ENCODE measurements around the gene PPFIA4. TPM values are rescaled to one million over a fixed set of nuclear protein-coding genes. Genes with fewer than 3 reads are reported as not detected.

Gene PPFIA4
- total RNA-seq, 1 donor from 2014 or later: 0.29 TPM

- H3K4me1 Mint-ChIP-seq: no peaks in the 10 kb centered on the region
These were observed 18.4 kb downstream of the PPFIA4 start for GRCh38 chr1:203044546-203045250.

GRCh38 chr1:203045336-203045735, 19.0 kb downstream of the PPFIA4 start:
- Mint-ChIP-seq H3K4me3 (no peak overlapping the region), H3K27ac (no peak overlapping the region), H3K36me3 (ENCODE audit: low read depth) (no peaks in the 10 kb centered on the region), H3K4me1 (no peaks in the 10 kb centered on the region), H3K27me3 (peaks cover 7% of the 10 kb centered on the region), H3K9me3 (no peaks in the 10 kb centered on the region)
- ChIA-PET CTCF (no interaction called here), POLR2A (no interaction called here)
- TF ChIP-seq CTCF (IDR thresholded peaks at IDR 0.05): no peak
- no peak for ATAC-seq (ENCODE audit: low read depth)
- intact Hi-C loops (cut with micrococcal nuclease): no loop called here
- DNase-seq: no peak

More at GRCh38 chr1:203044546-203045250, 18.4 kb downstream of the PPFIA4 start:
- TF ChIP-seq CTCF (IDR thresholded peaks at IDR 0.05): no peak
- DNase-seq (no peak), ATAC-seq (ENCODE audit: low read depth) (no peak)
- CTCF ChIA-PET: no interaction called here
- Mint-ChIP-seq H3K9me3 (no peaks in the 10 kb centered on the region), H3K36me3 (ENCODE audit: low read depth) (no peaks in the 10 kb centered on the region), H3K27ac (no peak overlapping the region), H3K27me3 (peaks cover 7% of the 10 kb centered on the region), H3K4me3 (no peak overlapping the region)
- POLR2A ChIA-PET: no interaction called here
- intact Hi-C loops (cut with micrococcal nuclease): no loop called here

GRCh38 chr1:203045821-203046594, 19.7 kb downstream of the PPFIA4 start:
- no peak overlapping the region for H3K27ac Mint-ChIP-seq
- DNase-seq (no peak), ATAC-seq (ENCODE audit: low read depth) (no peak)
- intact Hi-C loops (cut with micrococcal nuclease): no loop called here
- H3K9me3 Mint-ChIP-seq: no peaks in the 10 kb centered on the region
- H3K27me3 Mint-ChIP-seq: peaks cover 9% of the 10 kb centered on the region
- POLR2A ChIA-PET: no interaction called here
- H3K4me3 Mint-ChIP-seq: no peak overlapping the region
- no peak for TF ChIP-seq CTCF (IDR thresholded peaks at IDR 0.05)
- CTCF ChIA-PET: no interaction called here
- H3K36me3 Mint-ChIP-seq (ENCODE audit: low read depth): no peaks in the 10 kb centered on the region
- no peaks in the 10 kb centered on the region for H3K4me1 Mint-ChIP-seq

GRCh38 chr1:203046984-203047630, 20.8 kb downstream of the PPFIA4 start:
- ATAC-seq (ENCODE audit: low read depth) (no peak), DNase-seq (no peak)
- intact Hi-C loops (cut with micrococcal nuclease): no loop called here
- no peak overlapping the region for H3K27ac Mint-ChIP-seq
- ChIA-PET POLR2A (no interaction called here), CTCF (interaction anchor here (1.4 kb wide), 1 partner anchor 8 kb away, joined by 6 read pairs; no protein-coding TSS in a partner anchor)
- no peak overlapping the region for H3K4me3 Mint-ChIP-seq
- TF ChIP-seq CTCF (IDR thresholded peaks at IDR 0.05): no peak
- peaks cover 17% of the 10 kb centered on the region for H3K27me3 Mint-ChIP-seq
- no peaks in the 10 kb centered on the region for H3K4me1 Mint-ChIP-seq
- H3K9me3 Mint-ChIP-seq: no peaks in the 10 kb centered on the region
- H3K36me3 Mint-ChIP-seq (ENCODE audit: low read depth): no peaks in the 10 kb centered on the region

- CTCF ChIA-PET: interaction anchor here (1.4 kb wide), 1 partner anchor 9 kb away, joined by 6 read pairs; no protein-coding TSS in a partner anchor
- H3K27ac Mint-ChIP-seq: no peak overlapping the region
- intact Hi-C loops (cut with micrococcal nuclease): no loop called here
These were observed 21.8 kb downstream of the PPFIA4 start for GRCh38 chr1:203048086-203048485.

More at GRCh38 chr1:203048086-203048485, 21.8 kb downstream of the PPFIA4 start:
- no peaks in the 10 kb centered on the region for H3K4me1 Mint-ChIP-seq
- peaks cover 24% of the 10 kb centered on the region for H3K27me3 Mint-ChIP-seq
- no peak overlapping the region for H3K4me3 Mint-ChIP-seq
- DNase-seq: no peak
- TF ChIP-seq CTCF (IDR thresholded peaks at IDR 0.05): no peak
- no peaks in the 10 kb centered on the region for H3K9me3 Mint-ChIP-seq
- ATAC-seq (ENCODE audit: low read depth): no peak
- POLR2A ChIA-PET: no interaction called here
- H3K36me3 Mint-ChIP-seq (ENCODE audit: low read depth): no peaks in the 10 kb centered on the region
